ENCODE measurements around the gene CFAP52.
"Not testable (repeated sequence)": the region's sequence is repeated elsewhere in the genome, so short reads cannot be mapped to it uniquely, and the experiment has no call there.

Gene CFAP52

DNA sequence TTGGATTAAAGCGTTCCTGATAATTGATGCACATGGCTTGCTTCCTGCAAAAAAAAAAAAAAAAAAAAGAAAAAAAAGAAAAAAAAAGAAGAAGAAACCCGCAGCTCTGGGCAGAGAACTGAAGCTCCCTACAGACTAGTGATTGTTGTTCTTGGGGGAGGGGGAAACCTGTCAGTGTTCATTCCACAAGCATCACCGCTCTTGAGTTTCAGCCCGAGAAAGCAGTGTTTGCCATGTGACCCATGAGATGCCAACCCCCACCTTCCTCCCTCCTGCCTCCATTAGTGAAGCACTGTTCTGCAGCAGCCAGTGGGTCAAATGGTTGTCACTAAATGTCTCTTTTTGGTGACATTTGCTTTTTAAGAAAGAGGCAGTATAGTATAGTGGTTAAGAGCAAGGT lies 70.6 kb downstream of the CFAP52 start:
- no peak for DNase-seq

DNA sequence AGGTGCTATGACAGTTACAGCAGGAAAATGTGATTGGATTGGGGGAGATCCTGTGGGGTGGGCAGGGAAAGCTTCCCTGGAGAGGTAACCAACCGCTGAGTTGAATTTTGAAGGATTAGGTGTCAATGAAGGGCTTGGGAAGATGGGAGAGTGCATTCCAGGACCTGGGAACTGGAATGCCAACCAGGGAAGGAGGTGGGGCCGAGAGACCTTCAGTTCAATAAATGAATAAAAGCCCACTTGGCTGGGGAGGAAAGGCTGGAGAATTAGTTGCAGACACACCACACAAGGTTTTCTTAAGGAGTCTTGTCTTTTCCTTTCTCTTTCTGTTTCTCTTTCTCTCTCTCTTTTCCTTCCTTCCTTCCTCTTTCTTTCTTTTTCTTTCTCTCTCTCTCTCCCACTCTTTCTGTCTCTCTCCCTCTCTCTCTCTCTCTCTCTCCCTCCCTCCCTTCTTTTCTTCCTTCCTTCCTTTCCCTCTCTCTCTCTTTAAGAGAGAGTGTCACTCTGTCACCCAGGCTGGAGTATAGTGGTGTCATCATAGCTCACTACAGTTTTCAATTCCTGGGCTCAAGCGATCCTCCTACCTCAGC lies 72.2 kb downstream of the CFAP52 start:
- no peak for DNase-seq

DNA sequence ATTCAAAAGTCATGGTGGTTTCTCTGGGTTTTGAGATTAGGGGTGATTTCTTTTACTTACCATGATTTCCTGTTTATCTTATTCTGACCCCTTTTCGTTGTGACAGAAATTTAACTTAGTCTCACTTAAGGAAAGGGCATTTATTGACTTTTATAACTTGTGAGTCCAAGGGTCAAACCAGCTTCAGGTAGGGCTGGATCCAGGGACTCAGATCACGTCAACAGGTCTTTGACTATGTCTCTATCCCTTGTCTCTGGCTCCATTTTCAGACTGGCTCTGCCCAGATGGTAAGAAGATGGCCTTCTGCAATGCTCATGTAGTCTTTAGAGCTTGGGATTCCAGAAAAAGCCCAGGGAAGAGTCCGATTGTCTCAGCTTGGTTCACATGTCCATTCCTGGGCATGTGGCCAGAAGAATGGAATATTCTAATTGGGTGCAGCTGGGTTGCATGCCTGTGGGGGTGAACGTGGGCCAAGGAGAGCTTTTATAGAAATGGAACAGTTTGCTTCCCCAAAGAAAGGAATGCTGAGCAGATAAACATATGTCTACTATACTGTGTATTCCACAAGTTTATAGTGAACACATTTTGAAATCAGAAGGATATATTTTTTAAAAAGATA lies 82.3 kb downstream of the CFAP52 start:
- DNase-seq, result no peak

DNA sequence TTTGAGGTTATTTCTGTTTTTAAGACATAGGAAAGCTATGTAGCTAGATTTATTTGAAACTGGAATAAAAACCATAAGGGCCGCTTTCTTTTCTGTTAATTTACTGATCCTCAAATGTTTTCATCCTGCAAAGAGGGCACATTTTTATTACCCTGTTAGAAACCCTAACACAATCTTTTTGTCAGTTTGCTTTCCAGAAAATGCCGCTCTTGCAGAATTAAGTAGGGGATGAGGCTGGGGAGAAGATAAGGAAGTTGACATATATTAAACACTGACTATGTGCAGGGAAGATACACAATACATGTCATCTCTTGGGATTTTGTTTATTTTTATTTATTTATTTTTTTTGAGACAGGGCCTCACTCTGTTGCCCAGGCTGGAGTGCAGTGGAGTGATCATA lies 84.6 kb downstream of the CFAP52 start:
- no peak for DNase-seq

DNA sequence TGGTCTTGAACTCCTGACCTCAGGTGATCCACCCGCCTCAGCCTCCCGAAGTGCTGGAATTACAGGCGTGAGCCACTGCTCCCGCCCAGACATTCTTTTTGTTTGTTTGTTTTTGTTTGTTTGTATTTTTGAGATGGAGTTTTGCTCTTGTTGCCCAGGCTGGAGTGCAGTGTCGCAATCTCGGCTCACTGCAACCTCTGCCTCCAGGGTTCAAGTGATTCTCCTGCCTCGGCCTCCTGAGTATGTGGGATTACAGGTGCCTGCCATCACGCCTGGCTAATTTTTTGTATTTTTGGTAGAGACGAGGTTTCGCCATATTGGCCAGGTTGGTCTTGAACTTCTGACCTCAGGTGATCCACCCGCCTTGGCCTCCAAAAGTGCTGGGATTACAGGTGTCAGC lies 87.1 kb downstream of the CFAP52 start:
- DNase-seq, result not testable (repeated sequence)

DNA sequence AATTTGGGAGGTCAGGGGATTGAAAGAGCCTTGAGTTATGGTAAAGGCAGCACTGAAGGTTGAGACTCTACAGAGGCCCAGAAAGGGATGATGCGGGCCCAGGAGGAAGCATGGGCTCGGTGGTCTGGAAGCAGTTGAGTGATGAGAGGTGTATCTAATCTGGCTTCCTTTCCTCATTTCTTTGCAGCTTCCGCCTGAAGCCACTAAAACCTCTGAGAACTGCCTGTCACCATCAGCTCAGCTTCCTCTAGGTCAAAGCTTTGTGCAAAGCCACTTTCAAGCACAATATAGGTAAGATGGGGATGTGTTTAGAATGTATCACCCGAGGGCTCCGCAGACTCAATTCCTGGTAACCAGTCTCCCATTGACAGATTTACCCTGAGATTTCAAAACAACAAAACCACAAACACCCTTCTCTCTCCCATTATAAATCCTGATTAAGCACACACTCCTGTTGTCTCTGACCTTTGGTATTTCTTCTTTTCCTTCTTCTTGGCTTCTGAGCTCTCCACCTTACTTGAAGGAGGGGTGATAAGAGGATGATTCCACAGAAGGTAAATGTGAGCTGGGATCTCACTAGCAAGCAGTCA lies 90.1 kb downstream of the CFAP52 start:
- no peak for DNase-seq

DNA sequence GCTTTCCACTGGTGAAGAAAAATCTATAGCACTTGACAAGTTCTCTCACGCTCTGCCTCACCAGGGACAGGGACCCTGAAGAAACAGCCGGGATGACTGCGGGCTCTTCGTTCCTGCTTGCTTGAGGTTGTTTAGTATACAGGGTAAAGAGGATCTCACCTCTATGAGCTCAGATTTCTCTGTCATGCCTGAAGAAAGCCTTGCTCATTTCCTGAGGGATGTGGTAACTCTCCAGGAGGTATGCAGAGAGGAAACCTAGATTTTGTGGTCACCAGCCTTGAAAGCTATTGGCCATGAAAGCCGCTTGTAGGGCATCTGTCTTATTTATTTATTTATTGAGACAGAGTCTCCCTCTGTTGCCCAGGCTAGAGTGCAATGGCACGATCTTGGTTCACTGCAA lies 92.1 kb downstream of the CFAP52 start:
- DNase-seq, result no peak

DNA sequence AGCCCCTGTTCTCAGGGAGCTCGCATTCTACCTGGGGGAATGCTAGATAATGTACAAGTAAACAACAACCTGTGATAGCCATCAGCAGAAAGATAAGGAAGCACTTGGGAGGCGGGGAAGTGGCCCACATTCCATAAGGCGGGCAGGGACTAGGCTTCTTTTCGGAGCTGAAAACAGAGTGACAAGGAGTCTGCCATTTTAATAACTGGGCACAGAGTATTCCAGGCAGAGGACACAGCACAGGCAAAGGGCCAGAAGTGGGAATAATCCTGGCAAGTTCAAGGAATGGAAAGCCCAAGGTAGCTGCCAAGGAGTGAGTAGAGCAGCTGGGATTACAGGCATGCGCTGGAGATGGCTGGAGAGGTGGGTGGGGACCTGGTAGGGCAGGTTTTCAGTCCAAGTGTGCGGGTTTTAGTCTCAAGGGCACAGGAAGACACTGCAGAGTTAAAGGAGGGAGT lies 93.1 kb downstream of the CFAP52 start:
- no peak for DNase-seq

DNA sequence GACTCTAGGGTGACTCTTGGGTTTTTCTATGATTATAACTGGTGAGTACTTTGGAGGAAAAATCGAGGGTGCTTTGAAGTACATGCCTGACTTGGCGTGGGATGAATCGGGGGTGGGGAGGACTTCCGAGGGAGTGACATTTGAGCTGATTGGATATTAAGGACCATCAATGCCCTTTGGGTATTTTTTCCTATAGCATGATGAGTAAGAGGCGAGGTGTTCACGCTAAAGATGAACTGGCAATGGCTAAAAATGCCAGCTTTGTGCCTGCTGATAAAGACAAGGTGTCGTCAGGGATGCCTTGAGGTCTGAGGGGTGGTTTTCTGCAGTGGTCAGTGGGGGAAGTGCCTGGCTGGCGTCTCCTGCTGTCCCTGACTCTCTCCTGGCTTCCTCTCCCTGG lies 94.2 kb downstream of the CFAP52 start:
- DNase-seq, result no peak

DNA sequence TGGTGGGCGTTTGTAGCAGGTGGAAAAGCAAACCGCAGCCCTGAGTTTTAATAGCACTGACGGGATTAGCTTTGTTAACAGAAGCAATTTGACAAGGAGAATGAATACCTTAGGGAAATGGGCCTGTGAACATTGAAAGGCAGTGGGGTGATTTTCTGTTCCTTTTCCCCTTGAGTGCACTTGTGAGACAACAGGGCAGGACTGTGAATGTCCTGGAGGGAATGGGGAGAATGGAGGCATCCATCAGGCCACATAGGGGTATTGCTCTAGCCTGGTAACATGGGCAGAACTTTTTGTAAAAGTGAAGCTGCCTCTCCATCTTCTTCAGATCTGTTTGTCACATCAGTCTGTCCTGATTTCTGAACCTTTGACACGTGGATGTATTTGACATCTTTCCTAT lies 95.1 kb downstream of the CFAP52 start:
- DNase-seq, result no peak

DNA sequence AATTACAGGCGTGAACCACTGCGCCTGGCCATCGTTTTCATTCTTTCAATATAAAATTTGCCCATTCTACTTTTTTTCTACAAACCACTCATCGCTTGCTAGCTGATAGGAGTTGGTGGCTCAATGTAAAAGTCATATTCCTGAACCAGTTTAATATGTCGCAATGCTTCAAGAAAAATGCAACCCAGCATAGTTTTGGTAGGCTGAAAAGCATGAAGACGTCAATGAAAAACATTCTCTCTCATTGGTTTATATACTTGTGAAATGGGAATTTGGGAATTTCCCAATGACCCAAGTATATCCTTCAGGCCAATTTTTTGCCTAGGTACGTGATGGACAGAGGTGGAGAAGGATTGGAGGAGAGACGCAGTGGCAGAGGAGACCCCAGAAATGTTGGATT lies 95.8 kb downstream of the CFAP52 start:
- no peak for DNase-seq

DNA sequence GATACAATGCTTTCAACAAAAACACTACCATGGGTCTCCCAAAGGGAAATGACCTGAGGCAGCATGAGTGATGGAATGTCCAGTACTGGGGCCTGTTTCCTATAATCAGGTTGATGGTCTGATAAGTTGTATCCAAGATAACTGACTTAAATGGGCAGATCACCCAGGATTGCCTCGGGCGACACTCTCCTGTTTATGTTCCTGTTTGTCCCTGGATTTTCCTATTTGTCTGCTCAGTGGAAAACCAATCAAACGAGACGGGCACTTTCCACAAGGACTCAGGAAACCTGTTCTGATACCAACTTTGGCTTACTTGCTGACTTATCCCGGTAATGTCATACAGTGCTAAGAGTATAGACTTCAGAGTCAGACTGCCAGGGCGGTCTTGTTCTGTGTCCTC lies 96.2 kb downstream of the CFAP52 start:
- DNase-seq, result no peak

DNA sequence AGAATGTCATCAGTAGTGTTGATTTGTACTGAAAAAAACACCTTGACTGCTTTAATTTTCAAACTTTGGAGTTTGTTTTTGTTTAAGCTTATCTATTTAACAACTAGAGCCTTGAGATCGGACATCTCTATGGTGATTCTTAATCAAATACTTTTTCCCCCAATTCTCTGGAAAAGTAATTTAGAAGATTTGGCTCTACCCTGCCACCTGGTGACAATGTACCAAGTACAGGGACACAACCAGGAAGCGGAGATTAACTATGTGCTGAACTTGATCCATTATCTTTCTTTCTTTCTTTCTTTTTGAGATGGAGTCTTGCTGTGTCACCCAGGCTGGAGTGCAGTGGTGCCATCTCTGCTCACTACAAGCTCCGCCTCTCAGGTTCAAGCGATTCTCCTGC lies 99.6 kb downstream of the CFAP52 start:
- DNase-seq, result no peak

DNA sequence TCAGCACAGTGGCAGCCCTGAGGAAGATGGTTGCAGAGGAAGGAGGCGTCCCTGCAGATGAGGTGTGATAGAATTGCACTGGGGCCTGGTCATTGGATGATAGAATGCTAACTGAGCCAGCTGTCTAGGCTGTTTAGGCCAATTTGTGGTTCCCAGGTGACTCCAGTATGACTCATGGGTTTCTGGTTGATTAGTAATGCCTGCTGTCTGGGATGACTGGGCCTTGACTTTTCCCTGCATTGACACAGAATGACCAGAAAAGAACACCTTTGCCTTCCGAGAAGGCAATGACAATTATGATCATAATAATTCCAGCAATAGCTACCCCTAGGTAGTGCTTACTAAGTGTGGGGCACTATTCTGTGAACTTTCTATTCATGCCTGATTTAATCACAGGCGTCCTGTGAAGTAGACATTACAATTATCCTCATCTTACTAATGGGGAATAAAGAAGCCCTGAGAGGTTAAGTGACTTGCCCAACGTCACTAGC lies 100.4 kb downstream of the CFAP52 start:
- DNase-seq, result no peak

DNA sequence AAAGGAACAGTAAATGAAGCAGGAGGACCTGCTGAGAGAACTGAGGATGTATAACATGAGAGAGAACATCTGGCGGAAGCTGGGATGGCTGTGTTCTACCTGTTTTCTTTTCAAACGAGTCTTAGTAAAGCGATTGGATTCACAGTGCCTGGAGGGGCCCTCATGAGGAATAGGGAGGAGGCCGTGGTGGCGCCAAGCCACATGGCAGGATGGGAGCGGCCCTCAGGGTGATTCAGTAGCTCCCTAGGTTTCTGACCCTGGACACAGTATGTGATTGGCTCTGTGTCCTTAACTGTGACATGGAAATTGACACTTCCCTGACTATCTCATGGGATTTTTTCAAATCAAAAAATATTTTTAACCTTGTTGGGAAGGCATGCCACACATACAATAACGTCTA lies 101.0 kb downstream of the CFAP52 start:
- DNase-seq, result no peak

DNA sequence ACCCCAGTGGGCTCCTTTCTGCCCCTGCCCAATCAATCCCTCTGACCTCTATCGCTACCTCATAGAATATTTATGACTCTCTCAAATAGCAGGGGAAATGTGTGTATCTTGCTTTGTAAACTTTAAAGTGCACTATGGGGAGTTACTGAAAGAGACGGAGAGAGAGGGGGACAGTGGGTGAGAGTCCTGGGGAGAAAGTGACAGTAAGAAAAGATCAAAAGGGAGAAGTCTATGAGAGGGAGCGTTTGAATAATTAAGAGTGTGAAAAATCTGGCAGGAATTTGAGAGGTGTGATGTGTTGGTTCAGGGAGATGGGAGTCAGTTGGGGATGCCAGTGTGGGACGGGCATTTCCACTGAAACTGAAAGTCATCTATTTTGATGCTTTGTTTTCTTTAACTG lies 101.5 kb downstream of the CFAP52 start:
- no peak for DNase-seq

DNA sequence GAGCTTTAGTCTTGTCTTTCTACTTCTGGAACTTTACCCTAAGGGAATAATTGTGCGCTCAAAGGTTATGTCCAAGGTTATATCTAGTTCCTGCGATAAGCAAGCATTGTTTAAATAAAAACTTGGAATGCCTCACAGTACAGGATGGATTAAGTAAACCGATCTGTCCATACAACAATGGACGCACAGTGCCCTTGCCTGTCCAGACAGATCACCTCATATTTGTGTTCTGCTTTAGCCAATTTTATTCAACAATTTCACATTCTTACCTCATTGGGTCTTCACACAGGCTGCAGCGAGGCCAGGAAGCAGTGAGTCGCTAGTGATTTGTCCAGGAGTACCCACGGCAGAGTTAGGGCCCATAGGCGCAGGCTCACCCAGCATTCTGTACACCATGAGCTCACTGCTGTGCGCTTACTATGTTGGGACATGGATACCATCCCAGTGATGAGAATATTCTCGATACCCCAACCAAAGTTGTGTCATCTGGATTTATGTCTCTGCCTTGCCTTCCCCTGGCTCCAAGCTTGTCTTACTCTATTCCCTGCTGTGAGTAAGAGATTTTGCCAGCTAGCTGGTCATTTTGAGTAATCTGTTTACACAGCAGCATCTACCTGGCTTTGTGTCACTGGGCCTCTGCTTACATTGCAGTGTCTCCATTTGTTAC lies 108.6 kb downstream of the CFAP52 start:
- DNase-seq, result no peak

All from CD4-positive, alpha-beta T cell treated with Interleukin-6 for 4 hours (primary cell).